Measurements from ENCODE around the gene CAP1. TPM values are rescaled to one million over a fixed set of nuclear protein-coding genes. Genes with fewer than 3 reads are reported as not detected.

Gene CAP1
- total and polyA plus RNA-seq, 9 of the 15 experiments (the other 6 are each of a cell fraction or from before 2014, with no cell fraction given): 230 to 658 (median 281) TPM

GRCh38 chr1:40096977-40097782 is 56.7 kb downstream of the CAP1 start, which contains the start of gene PPT1 (continued):
- TF ChIP-seq TCF7L2 (IDR thresholded peaks at IDR 0.05; ENCODE audit: low read depth, low read length) (no peak), NR3C1 (CRISPR knock-in tag; IDR thresholded peaks at IDR 0.05) (peak; percentile 98), ILK (tag; IDR thresholded peaks at IDR 0.05; ENCODE audit: borderline replicate concordance, low read depth) (no peak), ZNF408 (CRISPR knock-in tag; IDR thresholded peaks at IDR 0.05; ENCODE audit: low read depth) (no peak), ZC3H11A (IDR thresholded peaks at IDR 0.05; ENCODE audit: low read depth, low read length) (no peak), ZBTB9 (CRISPR knock-in tag; IDR thresholded peaks at IDR 0.05) (peak; percentile 86), MTF1 (CRISPR knock-in tag; IDR thresholded peaks at IDR 0.05; ENCODE audit: borderline replicate concordance) (no peak), SP1 (CRISPR knock-in tag; IDR thresholded peaks at IDR 0.05) (peak; percentile 62), MXI1 (IDR thresholded peaks at IDR 0.05; ENCODE audit: low read depth, low read length) (0 out of 2 replicates have a peak, but pooled peaks have one; percentile 10), NRF1 (conservative IDR thresholded peaks at IDR 0.05 in 1 of 2, IDR thresholded peaks at IDR 0.05 in 1 of 2) (peak; percentile 89 to 91), MTA2 (IDR thresholded peaks at IDR 0.05; ENCODE audit: low read depth) (no peak), GABPB1 (CRISPR knock-in tag; IDR thresholded peaks at IDR 0.05) (peak; percentile 87), USF2 (CRISPR knock-in tag; IDR thresholded peaks at IDR 0.05) (peak; percentile 98), RB1 (IDR thresholded peaks at IDR 0.05; ENCODE audit: low read depth) (peak; percentile 80), TARDBP (IDR thresholded peaks at IDR 0.05) (0 out of 2 replicates have a peak, but pooled peaks have one; percentile 27), HNRNPLL (IDR thresholded peaks at IDR 0.05; ENCODE audit: low read depth, low read length, poor library complexity, severe bottlenecking) (peak; percentile 95), GTF2A2 (tag; IDR thresholded peaks at IDR 0.05) (peak; percentile 41; the same call in 1 of the 2 replicates), HNRNPUL1 (IDR thresholded peaks at IDR 0.05; ENCODE audit: low read length) (no peak), ZNF644 (tag; IDR thresholded peaks at IDR 0.05; ENCODE audit: low read depth) (0 out of 2 replicates have a peak, but pooled peaks have one; percentile 50), MNT (conservative IDR thresholded peaks at IDR 0.05) (peak; percentile 79 to 91)
- TF ChIP-seq, protein P1, sequence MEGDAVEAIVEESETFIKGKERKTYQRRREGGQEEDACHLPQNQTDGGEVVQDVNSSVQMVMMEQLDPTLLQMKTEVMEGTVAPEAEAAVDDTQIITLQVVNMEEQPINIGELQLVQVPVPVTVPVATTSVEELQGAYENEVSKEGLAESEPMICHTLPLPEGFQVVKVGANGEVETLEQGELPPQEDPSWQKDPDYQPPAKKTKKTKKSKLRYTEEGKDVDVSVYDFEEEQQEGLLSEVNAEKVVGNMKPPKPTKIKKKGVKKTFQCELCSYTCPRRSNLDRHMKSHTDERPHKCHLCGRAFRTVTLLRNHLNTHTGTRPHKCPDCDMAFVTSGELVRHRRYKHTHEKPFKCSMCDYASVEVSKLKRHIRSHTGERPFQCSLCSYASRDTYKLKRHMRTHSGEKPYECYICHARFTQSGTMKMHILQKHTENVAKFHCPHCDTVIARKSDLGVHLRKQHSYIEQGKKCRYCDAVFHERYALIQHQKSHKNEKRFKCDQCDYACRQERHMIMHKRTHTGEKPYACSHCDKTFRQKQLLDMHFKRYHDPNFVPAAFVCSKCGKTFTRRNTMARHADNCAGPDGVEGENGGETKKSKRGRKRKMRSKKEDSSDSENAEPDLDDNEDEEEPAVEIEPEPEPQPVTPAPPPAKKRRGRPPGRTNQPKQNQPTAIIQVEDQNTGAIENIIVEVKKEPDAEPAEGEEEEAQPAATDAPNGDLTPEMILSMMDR (IDR thresholded peaks at IDR 0.05 in 2 of 3, conservative IDR thresholded peaks at IDR 0.05 in 1 of 3; ENCODE audit: insufficient read depth in 2 of 3, low read depth in 1 of 3, low read length in 3 of 3): peak; percentile 9 to 24 (median 20); a peak in 1 of 6 replicates
